Progenitor cell of endocrine pancreas (in vitro differentiated cells): Measurements from ENCODE around the gene PA2G4. TPM values are rescaled to one million over a fixed set of nuclear protein-coding genes. Genes with fewer than 3 reads are reported as not detected.

ENCODE experiments used
- DNase-seq: peaks from one replicate; pipeline ENCODE4 v3.0.0; 2021; ENCODE audit warnings: low spot score; ENCODE audit not compliant: unreplicated experiment
- H3K27ac Mint-ChIP-seq: 2 replicates; pipeline ENCODE4 v1.8.0; 2021; ENCODE audit warnings: mild to moderate bottlenecking, moderate library complexity, mixed read lengths
- H3K27me3 Mint-ChIP-seq: 2 replicates; pipeline ENCODE4 v1.8.0; 2021; ENCODE audit warnings: mixed read lengths
- H3K36me3 Mint-ChIP-seq: 2 replicates; pipeline ENCODE4 v1.8.0; 2022; ENCODE audit warnings: mixed read lengths; ENCODE audit not compliant: insufficient read depth
- H3K4me1 Mint-ChIP-seq: 2 replicates; pipeline ENCODE4 v1.8.0; 2021; ENCODE audit warnings: low read depth, mixed read lengths
- H3K4me3 Mint-ChIP-seq: 2 replicates; pipeline ENCODE4 v1.8.0; 2021; ENCODE audit warnings: low read depth, mild to moderate bottlenecking, moderate library complexity, mixed read lengths
- H3K9me3 Mint-ChIP-seq: 2 replicates; pipeline ENCODE4 v1.8.0; 2021; ENCODE audit warnings: low read depth, mixed read lengths
- total RNA-seq: library from RNA; stranded (reverse); gene quantifications from 2 replicates; pipeline ENCODE4 v1.2.1, GENCODE V29; 2021
- TF ChIP-seq, protein P1 (sequence below): fragments of 200-600 bp; sonication (generic); IDR thresholded peaks from one replicate; pipeline ENCODE4 v1.5.0; 2021; ENCODE audit warnings: antibody characterized with exemption, mild to moderate bottlenecking; ENCODE audit not compliant: unreplicated experiment

Gene PA2G4
- total RNA-seq, 1 donor from 2014 or later = 103 TPM

DNA sequence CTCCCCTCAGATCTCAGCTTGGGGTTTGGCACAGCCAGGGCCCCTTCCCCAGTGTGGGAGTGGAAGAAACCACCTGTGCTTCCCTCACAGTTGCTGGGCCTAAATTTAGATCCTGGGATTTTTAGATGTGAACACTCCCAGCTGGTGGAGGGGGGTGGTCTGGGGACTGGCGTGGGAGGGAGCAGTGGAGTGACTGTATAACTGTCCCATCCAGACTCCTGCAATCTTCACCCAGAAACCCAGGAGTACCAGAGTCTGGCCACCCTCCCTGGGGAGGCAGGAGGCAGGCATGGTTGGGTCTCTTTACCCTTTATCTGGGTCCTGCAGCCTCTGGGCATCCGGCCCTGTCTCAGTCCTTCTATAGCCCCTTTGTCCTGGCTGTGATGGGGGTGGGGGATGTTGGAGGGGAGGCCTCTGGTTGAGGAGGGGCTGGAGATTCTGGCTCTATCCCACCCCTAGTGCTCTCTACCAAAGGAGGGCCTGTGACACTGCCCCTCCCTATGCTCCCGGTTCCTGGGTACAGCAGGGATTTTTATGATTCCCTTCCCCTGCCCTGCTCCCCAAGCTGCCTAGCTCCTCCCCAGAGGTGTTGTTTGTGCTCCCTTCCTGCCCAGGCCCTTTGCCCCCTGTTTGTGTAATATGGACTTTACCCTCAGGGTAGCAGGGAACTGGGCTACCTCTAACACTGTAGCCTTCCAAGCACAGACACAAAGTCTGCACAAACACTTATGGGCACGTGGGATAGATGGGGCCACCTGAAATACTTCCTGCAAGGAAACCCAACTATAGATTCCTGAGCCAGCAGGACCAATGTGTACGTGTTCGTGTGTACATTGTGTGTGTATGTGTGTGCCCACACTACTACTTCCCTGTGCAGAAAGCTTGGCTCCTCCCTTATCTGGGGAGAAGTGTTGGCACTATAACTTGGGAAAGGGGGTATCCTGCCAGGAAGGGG, 22.7 kb upstream of the PA2G4 start:
- Mint-ChIP-seq H3K27ac (peak overlapping the region; percentile 99), H3K36me3 (peaks cover 21% of the 10 kb centered on the region), H3K27me3 (no peaks in the 10 kb centered on the region), H3K9me3 (no peaks in the 10 kb centered on the region), H3K4me3 (peak overlapping the region; percentile 93), H3K4me1 (peaks cover 27% of the 10 kb centered on the region)
- TF ChIP-seq, protein P1, sequence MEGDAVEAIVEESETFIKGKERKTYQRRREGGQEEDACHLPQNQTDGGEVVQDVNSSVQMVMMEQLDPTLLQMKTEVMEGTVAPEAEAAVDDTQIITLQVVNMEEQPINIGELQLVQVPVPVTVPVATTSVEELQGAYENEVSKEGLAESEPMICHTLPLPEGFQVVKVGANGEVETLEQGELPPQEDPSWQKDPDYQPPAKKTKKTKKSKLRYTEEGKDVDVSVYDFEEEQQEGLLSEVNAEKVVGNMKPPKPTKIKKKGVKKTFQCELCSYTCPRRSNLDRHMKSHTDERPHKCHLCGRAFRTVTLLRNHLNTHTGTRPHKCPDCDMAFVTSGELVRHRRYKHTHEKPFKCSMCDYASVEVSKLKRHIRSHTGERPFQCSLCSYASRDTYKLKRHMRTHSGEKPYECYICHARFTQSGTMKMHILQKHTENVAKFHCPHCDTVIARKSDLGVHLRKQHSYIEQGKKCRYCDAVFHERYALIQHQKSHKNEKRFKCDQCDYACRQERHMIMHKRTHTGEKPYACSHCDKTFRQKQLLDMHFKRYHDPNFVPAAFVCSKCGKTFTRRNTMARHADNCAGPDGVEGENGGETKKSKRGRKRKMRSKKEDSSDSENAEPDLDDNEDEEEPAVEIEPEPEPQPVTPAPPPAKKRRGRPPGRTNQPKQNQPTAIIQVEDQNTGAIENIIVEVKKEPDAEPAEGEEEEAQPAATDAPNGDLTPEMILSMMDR = no peak
- no peak for DNase-seq

DNA sequence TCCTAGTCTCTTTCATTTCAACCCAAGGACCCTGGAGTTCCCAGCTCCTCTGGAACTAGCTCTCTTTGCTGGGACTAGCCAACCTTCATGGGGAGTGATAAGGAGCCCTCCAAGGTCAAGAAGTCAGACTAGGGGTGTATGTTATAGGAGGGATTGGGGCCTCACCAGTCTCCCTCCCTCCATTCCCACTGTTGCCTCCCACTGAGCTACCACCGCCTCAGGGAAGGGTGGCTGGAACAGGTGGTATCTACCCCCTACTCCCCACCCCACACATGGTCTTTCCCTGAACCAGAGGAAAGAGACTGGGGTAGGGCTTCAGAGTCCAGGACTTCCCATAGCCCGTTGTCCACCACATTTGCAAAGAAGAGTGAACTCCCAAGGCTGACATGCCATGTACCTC, 22.0 kb upstream of the PA2G4 start:
- TF ChIP-seq, protein P1 = no peak
- Mint-ChIP-seq H3K4me1 (peaks cover 27% of the 10 kb centered on the region), H3K4me3 (peak overlapping the region; percentile 93), H3K36me3 (peaks cover 22% of the 10 kb centered on the region), H3K27me3 (no peaks in the 10 kb centered on the region), H3K27ac (peak overlapping the region; percentile 99), H3K9me3 (no peaks in the 10 kb centered on the region)
- DNase-seq = no peak

DNA sequence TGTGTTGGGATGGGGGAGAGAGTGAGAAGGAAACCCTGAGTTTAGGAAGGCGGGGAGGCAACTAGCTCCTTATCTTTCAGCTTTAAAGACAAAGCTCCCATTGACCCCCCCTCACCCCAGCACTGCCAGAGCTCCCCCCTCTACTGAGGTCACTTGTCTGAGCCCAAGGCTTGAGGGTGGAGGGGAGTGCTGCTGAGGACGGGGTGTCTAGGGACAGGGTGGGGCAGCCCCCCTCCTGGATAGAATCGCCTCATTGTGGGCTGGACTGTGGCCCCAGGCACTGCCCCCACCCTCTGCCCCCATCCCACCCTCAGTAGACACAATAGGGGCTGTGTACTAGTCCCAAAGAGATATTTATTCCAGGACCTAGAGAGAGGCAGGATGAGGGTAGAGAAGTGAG, 21.4 kb upstream of the PA2G4 start:
- no peaks in the 10 kb centered on the region for H3K9me3 Mint-ChIP-seq
- H3K4me1 Mint-ChIP-seq = peaks cover 27% of the 10 kb centered on the region
- H3K4me3 Mint-ChIP-seq = no peak overlapping the region
- H3K36me3 Mint-ChIP-seq = peaks cover 27% of the 10 kb centered on the region
- peak overlapping the region; percentile 24 for H3K27ac Mint-ChIP-seq
- H3K27me3 Mint-ChIP-seq = no peaks in the 10 kb centered on the region
- TF ChIP-seq, protein P1 = no peak
- no peak for DNase-seq

DNA sequence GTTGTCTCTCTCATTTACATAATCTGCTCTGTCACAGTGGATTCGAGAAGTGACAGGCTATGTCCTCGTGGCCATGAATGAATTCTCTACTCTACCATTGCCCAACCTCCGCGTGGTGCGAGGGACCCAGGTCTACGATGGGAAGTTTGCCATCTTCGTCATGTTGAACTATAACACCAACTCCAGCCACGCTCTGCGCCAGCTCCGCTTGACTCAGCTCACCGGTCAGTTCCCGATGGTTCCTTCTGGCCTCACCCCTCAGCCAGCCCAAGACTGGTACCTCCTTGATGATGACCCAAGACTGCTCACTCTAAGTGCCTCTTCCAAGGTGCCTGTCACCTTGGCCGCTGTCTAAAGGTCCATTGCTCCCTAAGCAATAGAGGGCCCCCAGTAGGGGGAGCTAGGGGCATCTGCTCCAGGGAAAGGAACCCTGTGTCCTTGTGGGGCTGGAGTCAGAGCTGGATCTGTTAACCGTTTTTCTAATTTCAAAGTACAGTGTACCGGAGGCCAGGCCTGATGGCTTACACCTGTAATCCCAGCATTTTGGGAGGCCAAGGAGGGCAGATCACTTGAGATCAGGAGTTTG, 19.3 kb upstream of the PA2G4 start:
- H3K27ac Mint-ChIP-seq = no peak overlapping the region
- H3K27me3 Mint-ChIP-seq = no peaks in the 10 kb centered on the region
- H3K4me1 Mint-ChIP-seq = peaks cover 24% of the 10 kb centered on the region
- DNase-seq = no peak
- no peaks in the 10 kb centered on the region for H3K9me3 Mint-ChIP-seq
- peaks cover 29% of the 10 kb centered on the region for H3K36me3 Mint-ChIP-seq
- TF ChIP-seq, protein P1 = peak; percentile 42
- no peak overlapping the region for H3K4me3 Mint-ChIP-seq

DNA sequence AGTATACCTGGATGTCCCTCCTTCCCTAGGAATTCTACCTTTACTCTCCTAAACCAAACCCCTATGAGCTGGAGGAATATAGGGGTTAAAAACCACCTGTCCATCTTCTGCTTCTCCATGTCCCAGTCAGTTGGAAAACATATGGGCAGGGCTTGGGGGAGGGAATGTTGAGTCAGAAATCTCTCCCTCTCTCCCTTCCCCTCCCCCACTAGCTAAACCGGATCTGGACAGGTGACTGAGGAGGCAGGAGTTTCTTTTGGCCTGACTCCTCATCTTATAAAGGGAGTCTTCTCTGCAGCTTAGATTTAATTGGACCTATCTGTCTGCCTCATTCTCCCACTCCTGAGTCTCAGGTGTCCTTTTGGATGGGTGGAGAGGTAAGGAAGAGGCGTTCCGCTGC, 18.3 kb upstream of the PA2G4 start:
- TF ChIP-seq, protein P1 = no peak
- Mint-ChIP-seq H3K36me3 (peaks cover 35% of the 10 kb centered on the region), H3K27me3 (no peaks in the 10 kb centered on the region), H3K4me3 (no peak overlapping the region), H3K27ac (peak overlapping the region; percentile 91), H3K4me1 (peaks cover 20% of the 10 kb centered on the region), H3K9me3 (no peaks in the 10 kb centered on the region)
- no peak for DNase-seq
